ENCODE measurements around the gene ARHGAP12.

ARHGAP12 gene

DNA sequence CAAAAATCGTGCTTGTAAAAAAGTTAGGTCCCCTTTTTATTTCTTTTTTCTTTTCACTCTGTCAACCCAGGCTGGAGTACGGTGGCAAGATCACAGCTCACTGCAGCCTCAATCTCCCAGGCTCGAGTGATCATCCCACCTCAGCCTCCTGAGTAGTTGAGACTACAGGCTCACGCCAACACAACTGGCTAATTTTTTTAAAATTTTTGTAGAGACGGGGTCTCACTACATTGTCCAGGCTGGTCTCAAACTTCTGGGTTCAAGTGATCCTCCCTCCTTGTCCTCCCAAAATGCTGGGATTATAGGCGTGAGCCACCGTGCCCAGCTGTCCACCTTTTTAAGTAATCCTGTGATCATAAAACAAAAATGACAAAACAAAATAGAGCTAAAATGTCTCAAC lies 19.4 kb upstream of the ARHGAP12 start:
- DNase-seq = no peak

GRCh38 chr10:31947144-31947926 lies 18.7 kb upstream of the ARHGAP12 start:
- DNase-seq = no peak

GRCh38 chr10:31945392-31945791 lies 16.8 kb upstream of the ARHGAP12 start:
- no peak for DNase-seq

DNA sequence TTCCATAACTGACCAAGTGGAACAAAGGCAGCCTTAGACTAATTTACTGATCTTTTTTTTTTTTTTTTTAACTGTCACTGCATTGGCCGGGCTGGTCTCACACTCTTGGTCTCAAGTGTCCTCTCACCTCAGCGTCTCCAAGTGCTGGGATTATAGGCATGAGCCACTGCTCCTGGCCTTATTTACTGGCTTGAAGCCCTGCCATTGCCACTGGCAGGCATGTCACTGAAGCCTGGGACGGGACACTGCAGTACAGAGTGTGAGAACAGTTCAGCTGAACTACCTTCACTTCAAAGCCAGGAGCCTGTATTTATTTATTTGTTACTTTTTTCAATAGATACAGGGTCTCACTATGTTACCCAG lies 15.4 kb upstream of the ARHGAP12 start:
- no peak for DNase-seq

DNA sequence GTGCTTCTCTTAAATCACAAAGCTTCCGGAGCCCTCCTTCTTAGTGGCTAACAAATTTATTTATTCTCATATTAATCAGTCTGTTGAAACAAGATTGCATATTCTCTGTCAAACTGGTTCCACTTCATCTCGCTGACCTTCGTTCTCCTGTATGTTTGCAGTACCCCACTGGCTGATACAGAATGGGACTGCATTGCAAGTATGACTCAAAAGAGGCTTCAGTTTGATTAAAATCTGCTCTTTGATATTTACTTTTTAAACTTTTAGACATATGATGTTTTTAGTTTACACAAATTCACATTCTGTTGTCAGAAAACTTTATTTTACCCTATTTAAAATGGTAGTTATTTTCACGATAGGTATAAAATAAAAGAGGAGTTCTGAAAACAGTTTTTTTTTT lies 14.3 kb upstream of the ARHGAP12 start:
- DNase-seq = no peak

DNA sequence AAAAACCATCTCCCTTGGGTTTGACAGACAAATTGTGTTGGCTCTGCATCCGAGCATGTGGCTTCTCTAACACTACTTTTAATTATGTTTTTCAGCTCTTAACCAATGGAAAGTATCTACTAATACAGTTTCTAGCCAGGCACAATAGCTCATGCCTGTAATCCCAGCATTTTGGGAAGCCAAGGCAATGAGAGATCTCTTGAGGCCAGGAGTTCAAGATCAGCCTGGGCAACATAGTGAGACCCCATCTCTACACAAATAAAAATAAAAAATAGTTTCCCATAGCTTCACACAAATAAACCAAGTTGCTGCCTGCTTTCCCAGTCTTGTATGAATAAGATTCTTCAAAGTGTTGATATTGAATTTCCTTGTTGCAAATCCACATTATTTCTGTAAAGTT lies 13.8 kb upstream of the ARHGAP12 start:
- no peak for DNase-seq

GRCh38 chr10:31940839-31941653 lies 12.4 kb upstream of the ARHGAP12 start:
- no peak for DNase-seq

DNA sequence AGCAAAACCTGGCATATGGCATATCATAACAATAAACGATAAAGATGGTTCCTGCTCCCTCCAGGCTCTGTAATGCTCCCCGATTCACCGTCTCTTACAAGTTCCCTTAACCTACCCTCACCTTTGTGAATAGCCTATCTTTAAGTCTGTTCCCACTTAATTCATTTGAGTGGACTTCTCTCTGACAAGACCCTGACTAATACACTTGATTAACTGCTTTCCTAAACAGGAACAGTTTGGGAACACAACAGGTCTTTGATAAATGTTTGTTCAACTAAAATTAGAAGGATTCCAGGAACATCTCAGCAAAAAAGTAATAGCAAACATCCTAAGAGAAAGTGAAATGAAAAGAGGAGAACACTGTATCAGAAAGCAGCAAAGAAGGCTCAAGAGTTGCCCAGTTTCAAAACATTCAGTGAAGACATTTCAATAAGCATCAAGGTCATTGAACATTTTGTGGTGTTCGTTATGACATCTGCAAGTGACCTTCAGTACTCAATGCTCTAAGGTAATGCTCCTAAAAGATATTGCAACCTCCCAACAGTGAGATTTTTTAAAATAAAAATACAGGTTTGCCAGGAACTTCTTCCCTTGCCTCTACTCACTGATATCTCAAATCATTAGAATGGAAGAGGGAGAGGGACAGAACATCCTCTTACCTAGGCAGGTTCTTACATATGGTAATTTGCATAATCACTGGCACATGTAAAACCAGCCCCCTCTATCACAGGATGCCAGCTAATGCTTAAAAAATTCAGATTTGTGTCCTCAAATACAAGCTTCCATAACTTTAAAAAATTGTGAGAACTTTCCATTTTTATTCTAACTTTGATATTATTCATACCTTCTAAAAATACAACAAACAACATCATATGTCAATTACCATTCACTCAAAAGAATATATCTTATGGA lies 11.4 kb upstream of the ARHGAP12 start:
- DNase-seq = no peak

GRCh38 chr10:31937371-31937770 lies 8.7 kb upstream of the ARHGAP12 start:
- no peak for DNase-seq

GRCh38 chr10:31936933-31937332 lies 8.3 kb upstream of the ARHGAP12 start:
- no peak for DNase-seq

GRCh38 chr10:31936086-31936485 lies 7.5 kb upstream of the ARHGAP12 start:
- no peak for DNase-seq

DNA sequence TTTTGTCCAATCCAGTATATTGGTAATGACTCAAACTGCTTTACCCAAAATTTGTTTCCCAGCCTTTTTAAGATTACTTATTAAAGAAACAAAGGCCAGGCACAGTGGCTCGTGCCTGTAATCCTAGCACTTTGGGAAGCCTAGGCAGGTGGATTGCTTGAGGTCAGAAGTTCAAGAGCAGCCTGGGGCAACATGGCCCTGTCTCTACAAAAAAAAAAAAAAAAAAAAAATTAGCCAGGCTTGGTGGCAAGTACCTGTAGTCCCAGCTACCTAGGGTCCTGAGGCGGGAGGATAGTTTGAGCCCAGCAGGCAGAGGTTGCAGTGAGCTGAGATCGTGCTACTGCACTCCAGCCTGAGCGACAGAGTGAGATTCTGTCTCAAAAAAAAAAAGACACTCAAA lies 7.0 kb upstream of the ARHGAP12 start:
- no peak for DNase-seq

GRCh38 chr10:31932838-31933237 lies 4.2 kb upstream of the ARHGAP12 start:
- DNase-seq = no peak

- no peak for DNase-seq
These were observed 2.2 kb upstream of the ARHGAP12 start for GRCh38 chr10:31930856-31931255.

DNA sequence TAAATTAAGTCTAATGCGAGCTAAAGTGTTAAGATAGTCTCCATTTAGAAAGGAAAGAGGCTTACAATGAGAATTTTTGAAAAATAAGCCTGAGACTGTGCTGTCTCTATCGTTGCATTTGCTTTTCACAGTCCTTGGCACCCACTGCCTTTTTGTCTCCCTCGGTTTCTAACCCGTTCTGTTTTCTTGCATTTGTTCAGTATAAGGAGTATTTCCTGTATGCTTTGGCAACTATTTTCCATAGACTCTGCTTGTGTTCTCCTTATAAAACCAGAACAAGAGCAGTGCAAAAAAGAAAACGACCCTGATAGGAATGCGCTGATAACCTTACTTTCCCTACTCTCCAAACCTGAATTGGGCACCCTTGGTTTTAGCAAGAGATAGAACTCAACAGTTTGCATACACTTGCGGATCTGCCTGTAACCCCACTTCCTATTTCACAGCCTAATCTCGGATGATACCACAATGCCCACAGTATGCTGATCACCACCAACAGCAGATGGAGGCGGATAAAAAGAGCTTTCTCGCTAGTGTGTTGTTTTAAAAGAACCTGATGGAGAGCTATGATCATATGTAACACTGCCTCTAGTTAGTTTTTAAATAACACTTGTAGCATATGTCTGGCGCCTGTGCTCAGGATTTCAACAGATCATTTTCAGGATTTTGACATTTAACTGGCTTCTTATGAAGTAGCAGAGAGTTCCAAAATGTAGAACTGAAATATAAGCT lies 1.6 kb upstream of the ARHGAP12 start:
- peak in 1 of 2 experiments; percentile 3 for DNase-seq

GRCh38 chr10:31929261-31930022 lies 811 bp upstream of the ARHGAP12 start:
- DNase-seq = peak in 1 of 2 experiments; percentile 2

DNA sequence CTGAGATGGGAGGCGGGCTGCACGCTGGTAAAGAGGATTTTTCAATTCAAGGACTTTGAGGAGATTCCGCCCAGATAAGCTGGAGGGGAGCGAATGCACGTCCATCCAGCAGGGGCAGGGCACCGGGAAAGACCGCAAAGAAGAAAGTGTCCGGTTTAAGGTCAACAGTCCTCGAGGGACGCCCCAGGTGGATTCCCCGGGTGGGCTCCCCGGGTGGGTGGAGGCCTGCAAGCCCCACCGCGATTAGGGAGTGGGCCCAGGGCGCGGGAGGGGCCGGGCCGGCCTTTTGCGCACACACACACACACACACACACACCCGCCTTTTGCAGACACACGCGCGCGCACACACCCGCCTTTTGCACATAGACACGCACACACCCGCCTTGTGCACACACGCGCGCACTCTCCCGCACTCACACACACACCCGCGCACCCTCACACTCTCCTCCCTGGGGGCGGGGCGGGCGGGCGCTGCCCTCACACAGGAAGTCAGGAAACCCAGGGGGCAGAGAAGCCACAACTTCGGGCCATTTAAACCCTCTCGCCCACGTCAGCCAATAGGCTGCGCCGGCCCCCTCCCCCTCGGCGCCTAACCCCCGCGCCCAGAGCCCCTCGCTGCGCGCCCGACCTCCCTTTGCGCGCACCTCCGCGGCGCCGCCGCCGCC lies 615 bp downstream of the ARHGAP12 start:
- DNase-seq = peak; percentile 35 to 37

DNA sequence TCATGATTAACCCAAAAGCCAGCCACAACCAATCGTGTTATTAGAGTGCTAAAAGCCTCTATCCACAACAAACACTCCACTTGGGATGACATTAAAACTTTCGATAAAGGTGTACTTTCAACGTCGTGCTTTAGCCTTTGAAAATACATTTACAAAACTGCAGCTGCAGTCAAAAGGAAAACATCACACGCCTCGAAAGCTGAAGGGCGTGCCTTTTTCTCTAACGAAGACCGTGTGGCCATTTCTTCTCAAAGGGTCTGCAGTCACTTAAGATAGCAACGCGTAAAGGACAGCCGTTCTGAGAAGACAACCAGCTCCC lies 1.1 kb downstream of the ARHGAP12 start:
- peak in 1 of 2 experiments; percentile 1 for DNase-seq

DNA sequence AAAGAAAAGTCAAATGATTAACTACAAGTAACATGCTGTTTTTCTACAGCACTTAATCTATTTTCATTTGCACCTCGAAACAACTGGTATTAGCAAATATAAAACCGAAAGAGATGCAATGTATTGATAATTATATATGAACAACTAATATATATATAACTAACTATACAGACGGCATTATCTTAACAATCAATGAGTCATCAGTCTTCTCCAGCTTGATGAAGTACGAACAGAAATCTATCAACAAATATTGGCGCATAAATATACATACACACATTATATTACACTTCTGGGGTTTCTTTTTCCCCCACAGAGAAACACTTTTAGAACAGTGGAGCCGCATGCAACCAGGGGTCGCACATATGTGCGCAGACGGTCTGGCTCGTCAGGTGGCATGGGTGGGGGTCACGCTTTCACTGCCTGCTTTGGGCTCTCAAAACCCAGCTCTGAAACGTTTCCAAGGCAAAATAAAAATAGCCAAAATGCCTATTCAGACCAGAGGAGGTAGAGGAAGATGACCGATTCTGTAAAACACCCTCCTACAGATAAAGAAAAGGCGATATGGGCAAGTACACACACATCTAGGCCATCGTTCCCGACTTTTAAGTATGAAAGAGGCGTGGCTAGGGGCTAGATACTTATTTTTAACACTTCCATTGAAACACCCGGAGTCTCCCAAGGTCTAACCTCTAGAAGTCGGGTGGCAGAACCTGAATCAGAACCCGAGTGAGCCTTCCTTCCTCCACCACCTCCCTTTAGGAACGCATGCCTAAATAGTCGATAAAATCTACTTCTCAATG lies 1.7 kb downstream of the ARHGAP12 start:
- no peak for DNase-seq

- no peak for DNase-seq
These were observed 2.5 kb downstream of the ARHGAP12 start for GRCh38 chr10:31926160-31926559.

Measured in activated CD4-positive, alpha-beta T cell treated with anti-CD3 and anti-CD28 coated beads, Interleukin-2, amount 50 U/mL, for 4 hours (primary cell).